ENCODE measurements around the gene XYLT1.
"Not testable (repeated sequence)": the region's sequence is repeated elsewhere in the genome, so short reads cannot be mapped to it uniquely, and the experiment has no call there.

Gene XYLT1

DNA sequence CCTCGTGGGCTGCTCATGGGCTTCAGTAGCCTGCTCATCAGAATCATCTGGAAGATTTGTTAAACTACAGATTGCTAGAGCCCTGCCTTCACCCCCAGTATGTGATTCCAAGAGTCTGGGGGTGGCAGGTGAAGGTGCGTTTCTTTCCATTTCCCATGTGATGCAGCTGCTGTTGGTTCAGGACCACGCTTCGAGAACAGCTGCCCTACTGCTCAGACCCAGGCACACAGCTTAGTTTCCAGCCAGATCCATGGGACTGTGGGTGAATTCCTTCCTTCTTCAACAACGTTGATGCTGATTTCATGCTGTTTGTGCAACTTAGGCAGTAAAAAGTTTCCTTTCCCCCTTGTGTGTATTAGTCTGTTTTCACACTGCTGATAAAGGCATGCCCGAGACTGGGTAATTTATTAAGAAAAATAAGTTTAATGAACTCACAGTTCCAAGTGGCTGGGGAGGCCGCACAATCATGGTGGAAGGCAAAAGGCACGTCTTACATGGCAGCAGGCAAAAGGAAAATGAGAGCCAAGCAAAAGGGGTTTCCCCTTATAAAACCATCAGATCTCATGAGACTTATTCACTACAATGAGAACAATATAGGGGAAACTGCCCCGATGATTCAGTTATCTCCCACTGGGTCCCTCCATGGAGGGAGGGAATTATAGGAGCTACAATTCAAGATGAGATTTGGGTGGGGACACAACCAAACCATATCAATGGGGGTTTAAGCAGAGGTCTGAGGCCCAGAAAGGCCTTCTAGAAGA, 159.2 kb downstream of the XYLT1 start:
- TF ChIP-seq, protein P1, sequence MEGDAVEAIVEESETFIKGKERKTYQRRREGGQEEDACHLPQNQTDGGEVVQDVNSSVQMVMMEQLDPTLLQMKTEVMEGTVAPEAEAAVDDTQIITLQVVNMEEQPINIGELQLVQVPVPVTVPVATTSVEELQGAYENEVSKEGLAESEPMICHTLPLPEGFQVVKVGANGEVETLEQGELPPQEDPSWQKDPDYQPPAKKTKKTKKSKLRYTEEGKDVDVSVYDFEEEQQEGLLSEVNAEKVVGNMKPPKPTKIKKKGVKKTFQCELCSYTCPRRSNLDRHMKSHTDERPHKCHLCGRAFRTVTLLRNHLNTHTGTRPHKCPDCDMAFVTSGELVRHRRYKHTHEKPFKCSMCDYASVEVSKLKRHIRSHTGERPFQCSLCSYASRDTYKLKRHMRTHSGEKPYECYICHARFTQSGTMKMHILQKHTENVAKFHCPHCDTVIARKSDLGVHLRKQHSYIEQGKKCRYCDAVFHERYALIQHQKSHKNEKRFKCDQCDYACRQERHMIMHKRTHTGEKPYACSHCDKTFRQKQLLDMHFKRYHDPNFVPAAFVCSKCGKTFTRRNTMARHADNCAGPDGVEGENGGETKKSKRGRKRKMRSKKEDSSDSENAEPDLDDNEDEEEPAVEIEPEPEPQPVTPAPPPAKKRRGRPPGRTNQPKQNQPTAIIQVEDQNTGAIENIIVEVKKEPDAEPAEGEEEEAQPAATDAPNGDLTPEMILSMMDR (IDR thresholded peaks at IDR 0.05; ENCODE audit: borderline replicate concordance, insufficient read depth, low read depth, low read length) = no peak
- H3K4me3 ChIP-seq (ENCODE audit: low read depth, low read length) = no peak overlapping the region

DNA sequence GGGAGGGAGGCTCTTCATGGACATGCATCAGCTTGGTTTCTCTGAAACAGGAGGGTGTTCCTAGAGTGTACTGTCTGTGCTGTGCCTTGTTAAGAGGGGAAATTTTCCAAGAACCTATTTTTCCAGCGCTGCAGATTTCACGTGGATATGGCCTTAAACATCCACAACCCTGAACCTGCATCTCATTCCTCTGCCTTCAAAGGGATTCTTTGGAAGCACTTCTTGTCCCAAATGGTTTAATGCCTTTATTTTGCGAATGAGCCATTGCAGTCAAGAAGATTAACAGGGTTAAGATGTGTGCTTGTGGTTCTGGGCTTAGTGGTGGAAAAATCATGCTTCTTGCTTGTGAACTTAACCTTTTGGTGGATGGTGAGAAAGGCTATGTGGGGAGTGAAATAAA, 161.2 kb downstream of the XYLT1 start:
- TF ChIP-seq, protein P1 (IDR thresholded peaks at IDR 0.05; ENCODE audit: borderline replicate concordance, insufficient read depth, low read depth, low read length) = no peak
- H3K4me3 ChIP-seq (ENCODE audit: low read depth, low read length) = no peak overlapping the region

DNA sequence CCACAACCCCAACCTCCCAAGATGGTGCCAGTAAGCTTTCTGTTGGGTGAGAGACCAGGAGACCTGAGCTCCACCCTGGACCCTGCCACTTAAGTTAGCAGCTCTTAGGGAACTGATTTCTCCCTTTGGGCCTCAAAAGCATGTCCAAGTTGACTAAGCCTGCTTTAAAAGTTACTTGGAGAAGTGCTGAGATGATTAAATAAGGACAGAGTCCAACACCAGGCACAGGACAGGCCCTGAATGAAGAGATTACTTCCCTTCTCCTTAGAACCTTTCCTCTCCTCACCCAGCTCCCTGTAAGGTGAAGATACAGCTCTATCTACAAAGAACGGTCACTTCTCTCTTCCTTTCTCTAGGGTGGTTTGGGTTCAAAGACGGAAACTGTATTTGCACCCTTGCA, 162.6 kb downstream of the XYLT1 start:
- H3K4me3 ChIP-seq (ENCODE audit: low read depth, low read length) = no peak overlapping the region
- TF ChIP-seq, protein P1 (IDR thresholded peaks at IDR 0.05; ENCODE audit: borderline replicate concordance, insufficient read depth, low read depth, low read length) = no peak

DNA sequence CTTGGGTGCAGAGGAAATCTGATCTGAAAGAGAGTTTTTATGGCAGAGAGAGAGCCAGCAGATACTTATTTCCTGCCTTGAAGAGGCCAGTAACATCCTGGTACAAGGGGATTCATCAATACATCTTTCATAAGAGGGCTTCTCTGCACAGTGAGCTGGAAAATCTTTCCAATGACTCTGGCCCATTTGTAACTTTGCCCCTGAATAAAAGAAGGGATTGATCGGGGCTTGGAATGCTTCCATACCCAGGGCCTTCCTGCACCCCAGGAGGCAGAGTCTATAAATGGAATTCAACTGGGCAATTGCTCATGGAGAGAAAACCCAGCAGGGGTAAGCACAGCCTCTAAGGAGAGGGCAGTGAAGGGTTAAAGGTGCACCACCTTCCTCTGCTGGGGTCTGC, 163.3 kb downstream of the XYLT1 start:
- TF ChIP-seq, protein P1 (IDR thresholded peaks at IDR 0.05; ENCODE audit: borderline replicate concordance, insufficient read depth, low read depth, low read length) = no peak

DNA sequence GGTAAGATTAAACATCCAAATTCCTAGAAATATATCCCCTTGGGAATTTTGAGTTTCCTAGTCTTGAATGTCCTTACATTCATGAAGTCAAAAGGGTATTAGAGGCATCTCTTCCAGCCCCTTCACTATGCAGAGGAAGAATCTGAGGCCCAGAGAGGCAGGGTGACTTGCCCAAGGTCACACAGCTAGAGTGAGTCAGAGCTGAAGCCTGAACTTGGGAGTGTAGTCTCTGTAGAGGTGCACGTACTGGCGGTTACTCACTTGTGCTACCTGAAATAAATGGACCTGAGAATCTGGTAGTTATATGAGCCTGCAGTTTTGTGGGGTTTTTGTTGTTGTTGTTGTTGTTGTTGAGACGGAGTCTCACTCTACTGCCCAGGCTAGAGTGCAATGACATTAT, 164.0 kb downstream of the XYLT1 start:
- TF ChIP-seq, protein P1 (IDR thresholded peaks at IDR 0.05; ENCODE audit: borderline replicate concordance, insufficient read depth, low read depth, low read length) = no peak
- no peak overlapping the region for H3K4me3 ChIP-seq (ENCODE audit: low read depth, low read length)

More for the DNA sequence above, 163.3 kb downstream of the XYLT1 start:
- no peak overlapping the region for H3K4me3 ChIP-seq (ENCODE audit: low read depth, low read length)

DNA sequence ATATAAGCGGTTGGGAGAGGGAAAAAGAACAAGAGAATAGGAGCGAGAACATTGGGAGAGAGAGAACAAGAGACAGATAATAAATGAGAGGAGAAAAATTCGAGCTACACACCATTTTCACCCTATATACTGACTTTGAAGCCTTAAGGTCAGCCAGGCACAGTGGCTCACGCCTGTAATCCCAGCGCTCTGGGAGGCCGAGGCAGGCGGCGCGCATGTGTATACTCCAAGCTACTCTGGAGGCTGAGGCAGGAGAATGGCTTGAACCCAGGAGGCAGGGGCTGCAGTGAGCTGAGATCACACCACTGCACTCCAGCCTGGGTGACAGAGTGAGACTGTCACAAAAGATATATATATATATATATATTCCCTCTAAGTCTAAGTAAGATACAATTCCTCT, 164.5 kb downstream of the XYLT1 start:
- H3K4me3 ChIP-seq (ENCODE audit: low read depth, low read length) = not testable (repeated sequence)

DNA sequence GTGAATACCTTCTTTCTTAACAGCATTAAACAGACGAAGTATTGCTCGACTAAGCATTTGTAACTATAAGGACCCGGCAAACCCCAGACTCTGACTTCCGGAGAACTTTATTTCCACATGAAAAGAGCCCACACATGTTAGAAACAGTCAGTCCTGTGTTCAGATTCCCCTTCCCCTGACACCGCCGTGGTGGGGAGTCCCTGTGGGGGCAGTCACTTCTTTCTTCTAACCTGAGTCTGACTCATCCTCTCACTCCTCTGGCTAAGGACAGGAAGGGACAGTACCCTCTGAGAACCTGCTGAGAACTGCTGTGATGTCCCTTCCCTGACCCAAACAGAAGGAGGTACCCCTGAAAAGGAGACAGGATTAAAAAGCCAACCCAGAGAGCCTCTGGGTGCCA, 165.1 kb downstream of the XYLT1 start:
- H3K4me3 ChIP-seq (ENCODE audit: low read depth, low read length) = no peak overlapping the region
- TF ChIP-seq, protein P1 (IDR thresholded peaks at IDR 0.05; ENCODE audit: borderline replicate concordance, insufficient read depth, low read depth, low read length) = no peak

Measured in GM12875 (cell line).